ENCODE results near the gene POU6F2. TPM values are rescaled to one million over a fixed set of nuclear protein-coding genes. Genes with fewer than 3 reads are reported as not detected.

Gene POU6F2
- total RNA-seq, 1 experiment from 2014 or later: 0.64 TPM

DNA sequence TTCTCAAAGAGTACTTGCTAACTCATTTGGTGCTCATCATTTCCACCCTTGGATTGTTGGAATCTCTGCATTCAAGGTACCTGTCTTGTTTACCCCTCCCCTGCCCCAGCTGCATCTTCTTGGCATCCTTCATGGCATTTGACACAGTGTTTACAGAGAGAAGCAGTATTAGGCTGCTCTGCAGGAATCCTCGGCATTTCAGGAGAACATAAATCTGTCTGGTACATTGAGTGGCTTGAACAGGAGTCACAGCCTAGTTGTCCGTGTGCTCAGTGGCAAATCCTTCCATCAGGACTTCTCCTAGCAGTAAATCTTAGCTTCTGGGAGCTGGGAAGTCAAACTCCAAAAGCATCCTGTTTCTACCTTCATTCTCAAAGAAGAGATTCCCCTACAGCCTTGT is 451.7 kb downstream of the POU6F2 start:
- intact Hi-C loops (cut with micrococcal nuclease; ENCODE audit: unreplicated experiment): no loop called here
- no peak for DNase-seq
- Mint-ChIP-seq H3K27ac (ENCODE audit: unreplicated experiment) (no peak overlapping the region), H3K36me3 (ENCODE audit: insufficient read depth, unreplicated experiment) (no peaks in the 10 kb centered on the region), H3K9me3 (ENCODE audit: low read depth, unreplicated experiment) (no peaks in the 10 kb centered on the region), H3K27me3 (ENCODE audit: unreplicated experiment) (peaks cover 36% of the 10 kb centered on the region), H3K4me3 (ENCODE audit: low read depth, unreplicated experiment) (no peak overlapping the region), H3K4me1 (ENCODE audit: low read depth, unreplicated experiment) (peaks cover 18% of the 10 kb centered on the region)
- BruUV-seq (replicated peaks): no TSS peak
- CTCF ChIA-PET: no interaction called here
- TF ChIP-seq, protein P1, sequence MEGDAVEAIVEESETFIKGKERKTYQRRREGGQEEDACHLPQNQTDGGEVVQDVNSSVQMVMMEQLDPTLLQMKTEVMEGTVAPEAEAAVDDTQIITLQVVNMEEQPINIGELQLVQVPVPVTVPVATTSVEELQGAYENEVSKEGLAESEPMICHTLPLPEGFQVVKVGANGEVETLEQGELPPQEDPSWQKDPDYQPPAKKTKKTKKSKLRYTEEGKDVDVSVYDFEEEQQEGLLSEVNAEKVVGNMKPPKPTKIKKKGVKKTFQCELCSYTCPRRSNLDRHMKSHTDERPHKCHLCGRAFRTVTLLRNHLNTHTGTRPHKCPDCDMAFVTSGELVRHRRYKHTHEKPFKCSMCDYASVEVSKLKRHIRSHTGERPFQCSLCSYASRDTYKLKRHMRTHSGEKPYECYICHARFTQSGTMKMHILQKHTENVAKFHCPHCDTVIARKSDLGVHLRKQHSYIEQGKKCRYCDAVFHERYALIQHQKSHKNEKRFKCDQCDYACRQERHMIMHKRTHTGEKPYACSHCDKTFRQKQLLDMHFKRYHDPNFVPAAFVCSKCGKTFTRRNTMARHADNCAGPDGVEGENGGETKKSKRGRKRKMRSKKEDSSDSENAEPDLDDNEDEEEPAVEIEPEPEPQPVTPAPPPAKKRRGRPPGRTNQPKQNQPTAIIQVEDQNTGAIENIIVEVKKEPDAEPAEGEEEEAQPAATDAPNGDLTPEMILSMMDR (IDR thresholded peaks at IDR 0.05; ENCODE audit: unreplicated experiment): no peak

GRCh38 chr7:39430441-39430840 is 452.7 kb downstream of the POU6F2 start:
- H3K4me1 Mint-ChIP-seq (ENCODE audit: low read depth, unreplicated experiment): peaks cover 18% of the 10 kb centered on the region
- no peak overlapping the region for H3K4me3 Mint-ChIP-seq (ENCODE audit: low read depth, unreplicated experiment)
- no TSS peak for BruUV-seq (replicated peaks)
- CTCF ChIA-PET: no interaction called here
- TF ChIP-seq, protein P1 (IDR thresholded peaks at IDR 0.05; ENCODE audit: unreplicated experiment): no peak
- intact Hi-C loops (cut with micrococcal nuclease; ENCODE audit: unreplicated experiment): no loop called here
- peaks cover 46% of the 10 kb centered on the region for H3K27me3 Mint-ChIP-seq (ENCODE audit: unreplicated experiment)
- no peak overlapping the region for H3K27ac Mint-ChIP-seq (ENCODE audit: unreplicated experiment)
- DNase-seq: no peak
- H3K36me3 Mint-ChIP-seq (ENCODE audit: insufficient read depth, unreplicated experiment): no peaks in the 10 kb centered on the region
- H3K9me3 Mint-ChIP-seq (ENCODE audit: low read depth, unreplicated experiment): no peaks in the 10 kb centered on the region

DNA sequence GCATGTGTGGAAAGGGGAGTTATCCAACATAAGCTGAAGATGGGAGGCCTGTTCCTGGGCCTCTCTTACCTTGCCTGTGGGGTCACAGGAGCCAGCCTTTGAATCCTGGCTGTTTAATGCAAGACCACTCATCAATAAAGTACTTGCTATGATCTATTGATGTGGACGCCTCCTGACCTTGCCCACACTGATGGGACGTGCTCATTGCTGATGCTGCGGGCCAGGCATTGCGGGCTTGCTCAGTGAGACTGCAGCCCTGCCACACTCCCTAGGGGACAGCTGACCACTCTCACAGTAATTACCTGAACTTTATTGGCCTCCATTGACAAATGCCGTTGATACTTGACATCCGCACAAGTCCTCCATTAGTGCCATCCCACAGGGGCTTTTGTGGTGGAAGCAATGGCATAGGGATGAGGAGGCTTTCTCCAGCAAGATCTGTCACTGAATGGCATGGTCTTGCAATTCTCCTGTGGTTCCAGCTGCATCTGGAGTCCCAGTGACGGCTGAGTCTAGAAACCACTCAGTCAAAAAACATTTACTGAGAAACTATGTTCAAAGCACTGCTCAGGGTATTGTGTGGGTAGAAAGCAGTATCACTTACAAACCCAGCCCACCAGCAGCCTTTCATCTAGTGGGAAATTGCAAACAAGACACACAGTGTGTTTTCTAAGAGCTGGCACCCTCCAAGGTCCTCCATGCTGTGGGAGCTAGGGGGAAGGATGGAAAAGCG is 453.4 kb downstream of the POU6F2 start:
- no peak overlapping the region for H3K27ac Mint-ChIP-seq (ENCODE audit: unreplicated experiment)
- TF ChIP-seq, protein P1 (IDR thresholded peaks at IDR 0.05; ENCODE audit: unreplicated experiment): no peak
- no peak overlapping the region for H3K4me3 Mint-ChIP-seq (ENCODE audit: low read depth, unreplicated experiment)
- intact Hi-C loops (cut with micrococcal nuclease; ENCODE audit: unreplicated experiment): no loop called here
- no TSS peak for BruUV-seq (replicated peaks)
- peaks cover 18% of the 10 kb centered on the region for H3K4me1 Mint-ChIP-seq (ENCODE audit: low read depth, unreplicated experiment)
- CTCF ChIA-PET: no interaction called here
- H3K27me3 Mint-ChIP-seq (ENCODE audit: unreplicated experiment): peaks cover 49% of the 10 kb centered on the region
- H3K9me3 Mint-ChIP-seq (ENCODE audit: low read depth, unreplicated experiment): no peaks in the 10 kb centered on the region
- H3K36me3 Mint-ChIP-seq (ENCODE audit: insufficient read depth, unreplicated experiment): no peaks in the 10 kb centered on the region
- DNase-seq: no peak

DNA sequence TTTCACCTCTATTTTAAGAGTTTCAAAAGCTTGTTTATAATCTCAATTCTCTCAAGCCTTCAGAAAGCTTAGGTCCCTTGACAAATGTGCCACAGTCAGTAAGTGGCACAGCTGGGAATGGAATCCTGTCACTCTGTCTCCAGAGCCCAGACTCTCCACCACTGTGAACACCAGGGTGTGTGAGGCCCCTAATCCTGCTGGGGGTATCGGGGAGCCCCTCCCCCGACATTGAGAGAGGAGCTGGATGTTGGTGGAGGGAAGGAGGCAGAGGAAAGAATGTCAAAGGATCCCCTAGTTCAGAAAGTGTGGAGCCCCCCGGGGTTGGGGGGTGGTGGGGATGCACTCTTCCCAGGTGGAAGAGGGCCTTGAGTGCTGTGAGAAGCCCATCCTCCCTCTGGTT is 454.7 kb downstream of the POU6F2 start:
- no TSS peak for BruUV-seq (replicated peaks)
- peaks cover 18% of the 10 kb centered on the region for H3K4me1 Mint-ChIP-seq (ENCODE audit: low read depth, unreplicated experiment)
- CTCF ChIA-PET: no interaction called here

More for the DNA sequence above, 454.7 kb downstream of the POU6F2 start:
- Mint-ChIP-seq H3K27me3 (ENCODE audit: unreplicated experiment) (peaks cover 52% of the 10 kb centered on the region), H3K4me3 (ENCODE audit: low read depth, unreplicated experiment) (no peak overlapping the region), H3K36me3 (ENCODE audit: insufficient read depth, unreplicated experiment) (no peaks in the 10 kb centered on the region), H3K9me3 (ENCODE audit: low read depth, unreplicated experiment) (no peaks in the 10 kb centered on the region), H3K27ac (ENCODE audit: unreplicated experiment) (no peak overlapping the region)
- TF ChIP-seq, protein P1 (IDR thresholded peaks at IDR 0.05; ENCODE audit: unreplicated experiment): no peak
- DNase-seq: no peak
- intact Hi-C loops (cut with micrococcal nuclease; ENCODE audit: unreplicated experiment): no loop called here
